ENCODE data around the gene FBLN5. TPM values are rescaled to one million over a fixed set of nuclear protein-coding genes. Genes with fewer than 3 reads are reported as not detected.

FBLN5 gene
- total and polyA plus RNA-seq, 9 of the 15 experiments (the other 6 are each of a cell fraction or from before 2014, with no cell fraction given): 0.11 to 0.22 TPM; not detected in 7

- Histone ChIP-seq H3K9me3 (replicated peaks; ENCODE audit: control insufficient read depth, insufficient read depth, low read depth, low read length) (no peaks in the 10 kb centered on the region), H3K4me3 (no peak overlapping the region), H3K27me3 (ENCODE audit: control insufficient read depth in 2 of 2, insufficient read depth in 2 of 2, low read length in 2 of 2) (peaks cover 0 to 5% of the 10 kb centered on the region in 2 experiments; a peak in 2 of 5 replicates), H3K4me2 (ENCODE audit: insufficient read depth, low read length) (no peak overlapping the region), H3K36me3 (ENCODE audit: control insufficient read depth, insufficient read depth, low read length) (no peaks in the 10 kb centered on the region), H2AFZ (ENCODE audit: low read depth, low read length) (no peak overlapping the region), H4K20me1 (replicated peaks; ENCODE audit: control insufficient read depth, insufficient read depth, low read length) (no peaks in the 10 kb centered on the region), H3K9me1 (ENCODE audit: control insufficient read depth, insufficient read depth, low read length) (no peaks in the 10 kb centered on the region), H3K9ac (ENCODE audit: insufficient read depth in 1 of 2, low read depth in 2 of 2, low read length in 2 of 2) (no peak overlapping the region; a peak in 1 of 4 replicates), H3K4me1 (replicated peaks in 1 of 2; ENCODE audit: control insufficient read depth in 2 of 2, insufficient read depth in 2 of 2, low read length in 2 of 2) (no peaks in the 10 kb centered on the region), H3K79me2 (ENCODE audit: control insufficient read depth, insufficient read depth, low read length) (no peaks in the 10 kb centered on the region), H3K27ac (ENCODE audit: extremely low read depth, low read depth, low read length) (no peak overlapping the region)
- DNase-seq (ENCODE audit: extremely low read depth in 1 of 4, low spot score in 3 of 4) (no peak), ATAC-seq (no peak), FAIRE-seq (no peak)
- in situ Hi-C loops (cut with MboI) (no loop called here), intact Hi-C loops (cut with micrococcal nuclease) (no loop called here)
- no TSS peak for BruUV-seq (replicated peaks)
- WGBS (ENCODE audit: insufficient coverage, low coverage, missing lambda C conversion rate): 11% methylated on average over 7 of the region's 10 CpGs
- POLR2A ChIA-PET: interaction anchor here (0.7 kb wide), 1 partner anchor 398 kb away, joined by 4 read pairs; no protein-coding TSS in a partner anchor
- CTCF ChIA-PET (ENCODE audit: low intra/inter-chr PET ratio): no interaction called here
- TF ChIP-seq ZSCAN32 (CRISPR knock-in tag; IDR thresholded peaks at IDR 0.05) (no peak), PREB (CRISPR knock-in tag; IDR thresholded peaks at IDR 0.05) (no peak), RNF2 (IDR thresholded peaks at IDR 0.05) (no peak), HDAC2 (IDR thresholded peaks at IDR 0.05) (no peak), WHSC1 (IDR thresholded peaks at IDR 0.05; ENCODE audit: low read length) (no peak), ZBTB33 (CRISPR knock-in tag; IDR thresholded peaks at IDR 0.05) (no peak)
- TF ChIP-seq, protein P1, sequence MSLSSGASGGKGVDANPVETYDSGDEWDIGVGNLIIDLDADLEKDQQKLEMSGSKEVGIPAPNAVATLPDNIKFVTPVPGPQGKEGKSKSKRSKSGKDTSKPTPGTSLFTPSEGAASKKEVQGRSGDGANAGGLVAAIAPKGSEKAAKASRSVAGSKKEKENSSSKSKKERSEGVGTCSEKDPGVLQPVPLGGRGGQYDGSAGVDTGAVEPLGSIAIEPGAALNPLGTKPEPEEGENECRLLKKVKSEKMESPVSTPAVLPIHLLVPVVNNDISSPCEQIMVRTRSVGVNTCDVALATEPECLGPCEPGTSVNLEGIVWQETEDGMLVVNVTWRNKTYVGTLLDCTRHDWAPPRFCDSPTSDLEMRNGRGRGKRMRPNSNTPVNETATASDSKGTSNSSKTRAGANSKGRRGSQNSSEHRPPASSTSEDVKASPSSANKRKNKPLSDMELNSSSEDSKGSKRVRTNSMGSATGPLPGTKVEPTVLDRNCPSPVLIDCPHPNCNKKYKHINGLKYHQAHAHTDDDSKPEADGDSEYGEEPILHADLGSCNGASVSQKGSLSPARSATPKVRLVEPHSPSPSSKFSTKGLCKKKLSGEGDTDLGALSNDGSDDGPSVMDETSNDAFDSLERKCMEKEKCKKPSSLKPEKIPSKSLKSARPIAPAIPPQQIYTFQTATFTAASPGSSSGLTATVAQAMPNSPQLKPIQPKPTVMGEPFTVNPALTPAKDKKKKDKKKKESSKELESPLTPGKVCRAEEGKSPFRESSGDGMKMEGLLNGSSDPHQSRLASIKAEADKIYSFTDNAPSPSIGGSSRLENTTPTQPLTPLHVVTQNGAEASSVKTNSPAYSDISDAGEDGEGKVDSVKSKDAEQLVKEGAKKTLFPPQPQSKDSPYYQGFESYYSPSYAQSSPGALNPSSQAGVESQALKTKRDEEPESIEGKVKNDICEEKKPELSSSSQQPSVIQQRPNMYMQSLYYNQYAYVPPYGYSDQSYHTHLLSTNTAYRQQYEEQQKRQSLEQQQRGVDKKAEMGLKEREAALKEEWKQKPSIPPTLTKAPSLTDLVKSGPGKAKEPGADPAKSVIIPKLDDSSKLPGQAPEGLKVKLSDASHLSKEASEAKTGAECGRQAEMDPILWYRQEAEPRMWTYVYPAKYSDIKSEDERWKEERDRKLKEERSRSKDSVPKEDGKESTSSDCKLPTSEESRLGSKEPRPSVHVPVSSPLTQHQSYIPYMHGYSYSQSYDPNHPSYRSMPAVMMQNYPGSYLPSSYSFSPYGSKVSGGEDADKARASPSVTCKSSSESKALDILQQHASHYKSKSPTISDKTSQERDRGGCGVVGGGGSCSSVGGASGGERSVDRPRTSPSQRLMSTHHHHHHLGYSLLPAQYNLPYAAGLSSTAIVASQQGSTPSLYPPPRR (CRISPR knock-in tag; IDR thresholded peaks at IDR 0.05; ENCODE audit: borderline replicate concordance): no peak
- TF ChIP-seq, protein P2, sequence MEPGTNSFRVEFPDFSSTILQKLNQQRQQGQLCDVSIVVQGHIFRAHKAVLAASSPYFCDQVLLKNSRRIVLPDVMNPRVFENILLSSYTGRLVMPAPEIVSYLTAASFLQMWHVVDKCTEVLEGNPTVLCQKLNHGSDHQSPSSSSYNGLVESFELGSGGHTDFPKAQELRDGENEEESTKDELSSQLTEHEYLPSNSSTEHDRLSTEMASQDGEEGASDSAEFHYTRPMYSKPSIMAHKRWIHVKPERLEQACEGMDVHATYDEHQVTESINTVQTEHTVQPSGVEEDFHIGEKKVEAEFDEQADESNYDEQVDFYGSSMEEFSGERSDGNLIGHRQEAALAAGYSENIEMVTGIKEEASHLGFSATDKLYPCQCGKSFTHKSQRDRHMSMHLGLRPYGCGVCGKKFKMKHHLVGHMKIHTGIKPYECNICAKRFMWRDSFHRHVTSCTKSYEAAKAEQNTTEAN (CRISPR knock-in tag; IDR thresholded peaks at IDR 0.05): no peak
Observed at GRCh38 chr14:91888641-91889476, 58.6 kb downstream of the FBLN5 start.

Data from K562 (cell line).